ENCODE measurements around the gene SPAG9.

DNA sequence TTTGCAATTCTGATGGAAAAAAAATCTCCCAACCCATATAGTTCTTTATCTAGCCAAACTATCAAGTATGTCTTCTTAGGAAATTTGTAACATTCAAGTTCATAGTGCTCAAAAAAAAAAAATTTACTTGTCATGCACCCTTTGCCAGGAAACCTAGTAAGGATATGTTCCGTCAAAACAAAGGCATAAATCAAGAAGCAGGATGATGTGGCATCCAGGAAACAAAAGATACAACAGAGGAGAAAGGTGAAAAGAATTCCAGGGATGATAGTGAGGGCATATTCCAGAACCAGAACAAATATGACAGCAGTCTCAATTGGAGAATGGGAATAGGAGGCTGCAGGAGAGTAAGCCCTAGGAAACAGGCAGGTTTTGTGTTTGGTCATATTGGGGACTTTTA is 104.6 kb downstream of the SPAG9 start:
- TF ChIP-seq SP1 (IDR thresholded peaks at IDR 0.05; ENCODE audit: low read depth) (no peak), ZFX (IDR thresholded peaks at IDR 0.05) (no peak), EZH2 (IDR thresholded peaks at IDR 0.05) (no peak), EGR1 (IDR thresholded peaks at IDR 0.05; ENCODE audit: low read depth) (no peak)
- TF ChIP-seq, protein P1, sequence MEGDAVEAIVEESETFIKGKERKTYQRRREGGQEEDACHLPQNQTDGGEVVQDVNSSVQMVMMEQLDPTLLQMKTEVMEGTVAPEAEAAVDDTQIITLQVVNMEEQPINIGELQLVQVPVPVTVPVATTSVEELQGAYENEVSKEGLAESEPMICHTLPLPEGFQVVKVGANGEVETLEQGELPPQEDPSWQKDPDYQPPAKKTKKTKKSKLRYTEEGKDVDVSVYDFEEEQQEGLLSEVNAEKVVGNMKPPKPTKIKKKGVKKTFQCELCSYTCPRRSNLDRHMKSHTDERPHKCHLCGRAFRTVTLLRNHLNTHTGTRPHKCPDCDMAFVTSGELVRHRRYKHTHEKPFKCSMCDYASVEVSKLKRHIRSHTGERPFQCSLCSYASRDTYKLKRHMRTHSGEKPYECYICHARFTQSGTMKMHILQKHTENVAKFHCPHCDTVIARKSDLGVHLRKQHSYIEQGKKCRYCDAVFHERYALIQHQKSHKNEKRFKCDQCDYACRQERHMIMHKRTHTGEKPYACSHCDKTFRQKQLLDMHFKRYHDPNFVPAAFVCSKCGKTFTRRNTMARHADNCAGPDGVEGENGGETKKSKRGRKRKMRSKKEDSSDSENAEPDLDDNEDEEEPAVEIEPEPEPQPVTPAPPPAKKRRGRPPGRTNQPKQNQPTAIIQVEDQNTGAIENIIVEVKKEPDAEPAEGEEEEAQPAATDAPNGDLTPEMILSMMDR (IDR thresholded peaks at IDR 0.05 in 2 of 3, conservative IDR thresholded peaks at IDR 0.05 in 1 of 3; ENCODE audit: borderline replicate concordance in 1 of 3, insufficient read depth in 1 of 3, low read depth in 2 of 3, low read length in 2 of 3) = no peak
- TF ChIP-seq, protein P2, sequence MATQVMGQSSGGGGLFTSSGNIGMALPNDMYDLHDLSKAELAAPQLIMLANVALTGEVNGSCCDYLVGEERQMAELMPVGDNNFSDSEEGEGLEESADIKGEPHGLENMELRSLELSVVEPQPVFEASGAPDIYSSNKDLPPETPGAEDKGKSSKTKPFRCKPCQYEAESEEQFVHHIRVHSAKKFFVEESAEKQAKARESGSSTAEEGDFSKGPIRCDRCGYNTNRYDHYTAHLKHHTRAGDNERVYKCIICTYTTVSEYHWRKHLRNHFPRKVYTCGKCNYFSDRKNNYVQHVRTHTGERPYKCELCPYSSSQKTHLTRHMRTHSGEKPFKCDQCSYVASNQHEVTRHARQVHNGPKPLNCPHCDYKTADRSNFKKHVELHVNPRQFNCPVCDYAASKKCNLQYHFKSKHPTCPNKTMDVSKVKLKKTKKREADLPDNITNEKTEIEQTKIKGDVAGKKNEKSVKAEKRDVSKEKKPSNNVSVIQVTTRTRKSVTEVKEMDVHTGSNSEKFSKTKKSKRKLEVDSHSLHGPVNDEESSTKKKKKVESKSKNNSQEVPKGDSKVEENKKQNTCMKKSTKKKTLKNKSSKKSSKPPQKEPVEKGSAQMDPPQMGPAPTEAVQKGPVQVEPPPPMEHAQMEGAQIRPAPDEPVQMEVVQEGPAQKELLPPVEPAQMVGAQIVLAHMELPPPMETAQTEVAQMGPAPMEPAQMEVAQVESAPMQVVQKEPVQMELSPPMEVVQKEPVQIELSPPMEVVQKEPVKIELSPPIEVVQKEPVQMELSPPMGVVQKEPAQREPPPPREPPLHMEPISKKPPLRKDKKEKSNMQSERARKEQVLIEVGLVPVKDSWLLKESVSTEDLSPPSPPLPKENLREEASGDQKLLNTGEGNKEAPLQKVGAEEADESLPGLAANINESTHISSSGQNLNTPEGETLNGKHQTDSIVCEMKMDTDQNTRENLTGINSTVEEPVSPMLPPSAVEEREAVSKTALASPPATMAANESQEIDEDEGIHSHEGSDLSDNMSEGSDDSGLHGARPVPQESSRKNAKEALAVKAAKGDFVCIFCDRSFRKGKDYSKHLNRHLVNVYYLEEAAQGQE (IDR thresholded peaks at IDR 0.05; ENCODE audit: low read depth) = no peak
